Endodermal cell (in vitro differentiated cells): ENCODE data around the gene AP5M1. TPM values are rescaled to one million over a fixed set of nuclear protein-coding genes. Genes with fewer than 3 reads are reported as not detected.
"Not testable (repeated sequence)": the region's sequence is repeated elsewhere in the genome, so short reads cannot be mapped to it uniquely, and the experiment has no call there.

Source experiments
- DNase-seq: peaks from one replicate; pipeline ENCODE4 v3.0.0-alpha.2; 2017
- H3K27ac ChIP-seq: 2 replicates; pipeline ENCODE4 v1.5.1; 2013; ENCODE audit warnings: mild to moderate bottlenecking, low read depth, low read length, moderate library complexity
- H3K27me3 ChIP-seq: 2 replicates; pipeline ENCODE4 v1.6.1; 2013; ENCODE audit warnings: mild to moderate bottlenecking, low read length, moderate library complexity; ENCODE audit not compliant: insufficient read depth, control insufficient read depth, poor library complexity, severe bottlenecking
- H3K36me3 ChIP-seq: 2 replicates; pipeline ENCODE4 v1.7.0; 2013; ENCODE audit warnings: mild to moderate bottlenecking, low read length, moderate library complexity; ENCODE audit not compliant: control insufficient read depth, insufficient read depth
- H3K4me1 ChIP-seq: one replicate; pipeline ENCODE4 v1.7.0; 2013; ENCODE audit warnings: low read length; ENCODE audit not compliant: control insufficient read depth, insufficient read depth
- H3K4me3 ChIP-seq: 2 replicates; pipeline ENCODE4 v1.5.1; 2013; ENCODE audit warnings: mild to moderate bottlenecking, low read length, moderate library complexity
- H3K9ac ChIP-seq: 2 replicates; pipeline ENCODE4 v1.6.1; 2013; ENCODE audit warnings: mild to moderate bottlenecking, low read length, moderate library complexity; ENCODE audit not compliant: poor library complexity, severe bottlenecking; ENCODE audit errors: extremely low read depth
- H3K9me3 ChIP-seq: 2 replicates; pipeline ENCODE4 v1.6.1; 2013; ENCODE audit warnings: mild to moderate bottlenecking, low read length, moderate library complexity; ENCODE audit not compliant: control insufficient read depth
- H3K27ac Mint-ChIP-seq: 2 replicates; pipeline ENCODE4 v1.8.0; 2020; ENCODE audit warnings: mixed read lengths
- H3K27me3 Mint-ChIP-seq: 2 replicates; pipeline ENCODE4 v1.8.0; 2021; ENCODE audit warnings: mild to moderate bottlenecking, mixed read lengths; ENCODE audit not compliant: insufficient read depth
- H3K36me3 Mint-ChIP-seq: 2 replicates; pipeline ENCODE4 v1.8.0; 2020; ENCODE audit warnings: low read depth, mixed read lengths
- H3K4me1 Mint-ChIP-seq: 2 replicates; pipeline ENCODE4 v1.8.0; 2020; ENCODE audit warnings: mixed read lengths
- H3K4me3 Mint-ChIP-seq: 2 replicates; pipeline ENCODE4 v1.8.0; 2020; ENCODE audit warnings: mild to moderate bottlenecking, moderate library complexity, mixed read lengths
- H3K9me3 Mint-ChIP-seq: 2 replicates; pipeline ENCODE4 v1.8.0; 2020; ENCODE audit warnings: mild to moderate bottlenecking, mixed read lengths
- CTCF ChIP-seq: fragments of 200-600 bp; sonication (generic); conservative IDR thresholded peaks from 2 replicates; pipeline ENCODE4 v1.5.0; 2021; ENCODE audit warnings: antibody characterized with exemption, mild to moderate bottlenecking
- WGBS, 2 experiments: methylation state at CpG; one replicate each; pipeline versions ENCODE4 v1.1.5 to v1.1.7; 2013; ENCODE audit warnings: missing lambda C conversion rate in 2 of 2, mixed read lengths in 1 of 2; ENCODE audit not compliant: insufficient coverage in 1 of 2, insufficient read length in 1 of 2; 5-methylcytosine and 5-hydroxymethylcytosine counted together
- total RNA-seq, 2 donors: library from RNA; stranded (reverse); fragmentation: NEBNext Ultra II Directional in 1 of 2; extraction: Animal tissue kit (Norgen Biotek cat#: 25700) in 1 of 2; gene quantifications; 2 replicates in 1 of 2; 3 replicates in 1 of 2; pipeline ENCODE4 v1.2.1, GENCODE V29; 2021

AP5M1 gene
- total RNA-seq, 2 donors from 2014 or later, result 53.9 to 58.4 TPM

- Histone ChIP-seq H3K27ac (no peak overlapping the region), H3K27me3 (no peaks in the 10 kb centered on the region), H3K4me3 (no peak overlapping the region), H3K9me3 (peaks cover 9% of the 10 kb centered on the region), H3K36me3 (peaks cover 45% of the 10 kb centered on the region), H3K4me1 (peaks cover 5% of the 10 kb centered on the region), H3K9ac (no peak overlapping the region)
- 86 to 91% methylated on average over 2 of the region's 2 CpGs for WGBS, 2 experiments
- no peak for TF ChIP-seq CTCF
- no peaks in the 10 kb centered on the region for H3K27me3 Mint-ChIP-seq
- peaks cover 14% of the 10 kb centered on the region for H3K4me1 Mint-ChIP-seq
- no peak overlapping the region for H3K4me3 Mint-ChIP-seq
- no peak for DNase-seq
- peaks cover 4% of the 10 kb centered on the region for H3K9me3 Mint-ChIP-seq
- H3K27ac Mint-ChIP-seq, result peak overlapping the region; percentile 17
- peaks cover 36% of the 10 kb centered on the region for H3K36me3 Mint-ChIP-seq
These were observed 22.8 kb upstream of the AP5M1 start for GRCh38 chr14:57245941-57246340.

GRCh38 chr14:57246933-57247657, 21.7 kb upstream of the AP5M1 start:
- Histone ChIP-seq H3K27me3 (no peaks in the 10 kb centered on the region), H3K9me3 (peaks cover 9% of the 10 kb centered on the region), H3K9ac (no peak overlapping the region), H3K36me3 (peaks cover 44% of the 10 kb centered on the region), H3K4me3 (no peak overlapping the region), H3K4me1 (no peaks in the 10 kb centered on the region), H3K27ac (no peak overlapping the region)
- WGBS, 2 experiments, result 97% methylated on average over 2 of the region's 2 CpGs; no CpG with 5 or more reads in 1 of the 2 experiments
- no peak overlapping the region for H3K27ac Mint-ChIP-seq
- no peak for DNase-seq
- TF ChIP-seq CTCF, result no peak
- peaks cover 4% of the 10 kb centered on the region for H3K9me3 Mint-ChIP-seq
- no peaks in the 10 kb centered on the region for H3K27me3 Mint-ChIP-seq
- H3K4me3 Mint-ChIP-seq, result no peak overlapping the region
- H3K4me1 Mint-ChIP-seq, result peaks cover 17% of the 10 kb centered on the region
- H3K36me3 Mint-ChIP-seq, result peaks cover 35% of the 10 kb centered on the region

GRCh38 chr14:57254884-57255283, 13.9 kb upstream of the AP5M1 start:
- Histone ChIP-seq H3K9ac (no peak overlapping the region), H3K4me3 (no peak overlapping the region), H3K9me3 (peaks cover 19% of the 10 kb centered on the region), H3K27me3 (no peaks in the 10 kb centered on the region), H3K27ac (no peak overlapping the region), H3K36me3 (peaks cover 42% of the 10 kb centered on the region), H3K4me1 (no peaks in the 10 kb centered on the region)
- no peaks in the 10 kb centered on the region for H3K27me3 Mint-ChIP-seq
- TF ChIP-seq CTCF, result no peak
- no peak overlapping the region for H3K4me3 Mint-ChIP-seq
- H3K27ac Mint-ChIP-seq, result no peak overlapping the region
- peaks cover 30% of the 10 kb centered on the region for H3K36me3 Mint-ChIP-seq
- H3K9me3 Mint-ChIP-seq, result peaks cover 1% of the 10 kb centered on the region
- peaks cover 22% of the 10 kb centered on the region for H3K4me1 Mint-ChIP-seq
- no peak for DNase-seq

GRCh38 chr14:57258221-57258620, 10.6 kb upstream of the AP5M1 start:
- 89% methylated on average over 2 of the region's 2 CpGs; no CpG with 5 or more reads in 1 of the 2 experiments for WGBS, 2 experiments
- H3K36me3 Mint-ChIP-seq, result peaks cover 25% of the 10 kb centered on the region
- H3K9ac ChIP-seq, H3K27ac ChIP-seq, H3K4me3 Mint-ChIP-seq, H3K27ac Mint-ChIP-seq, H3K27me3 Mint-ChIP-seq, H3K27me3 ChIP-seq, H3K4me1 ChIP-seq, H3K4me3 ChIP-seq, H3K9me3 Mint-ChIP-seq, DNase-seq: not testable (repeated sequence)
- Histone ChIP-seq H3K36me3 (peaks cover 42% of the 10 kb centered on the region), H3K9me3 (peaks cover 14% of the 10 kb centered on the region)
- peaks cover 19% of the 10 kb centered on the region for H3K4me1 Mint-ChIP-seq
